Kidney (tissue), 14 donors: Measurements from ENCODE around the gene PKHD1. TPM values are rescaled to one million over a fixed set of nuclear protein-coding genes. Genes with fewer than 3 reads are reported as not detected.

Experiments used
- DNase-seq, 5 donors: peaks; one replicate each; pipeline ENCODE4 v3.0.0-alpha.2; 2013 to 2020
- FAIRE-seq: peaks from 2 replicates; lab custom pipeline; 2012; peaks lifted over from hg19 to GRCh38; lab: Jason Lieb, UNC
- H3K27ac ChIP-seq, 2 donors: one replicate each; pipeline ENCODE4 v1.7.0; 2013; ENCODE audit warnings: low read depth in 2 of 2, low read length in 2 of 2, inconsistent platforms in 1 of 2
- H3K27me3 ChIP-seq: one replicate; pipeline ENCODE4 v1.7.1; 2013; ENCODE audit warnings: low read length, inconsistent platforms; ENCODE audit not compliant: control insufficient read depth, insufficient read depth
- H3K36me3 ChIP-seq, 3 donors: one replicate each; pipeline versions ENCODE4 v1.7.0 to v1.7.1; 2013; ENCODE audit warnings: low read length in 3 of 3, control low read depth in 1 of 3, inconsistent platforms in 1 of 3; ENCODE audit not compliant: insufficient read depth in 3 of 3, control insufficient read depth in 2 of 3
- H3K4me1 ChIP-seq, 3 donors: one replicate each; pipeline versions ENCODE4 v1.7.0 to v1.7.1; 2013; ENCODE audit warnings: low read length in 3 of 3, inconsistent platforms in 1 of 3, low read depth in 1 of 3; ENCODE audit not compliant: control insufficient read depth in 2 of 3, insufficient read depth in 2 of 3
- H3K4me3 ChIP-seq, 3 donors: one replicate each; pipeline versions ENCODE4 v1.7.0 to v1.8.1; 2013; ENCODE audit warnings: low read length in 3 of 3, control low read depth in 1 of 3, inconsistent platforms in 1 of 3
- H3K9ac ChIP-seq, 3 donors: one replicate each; pipeline versions ENCODE4 v1.7.0 to v1.7.1; 2013; ENCODE audit warnings: low read length in 3 of 3, control low read depth in 1 of 3, inconsistent platforms in 1 of 3
- H3K9me3 ChIP-seq, 3 donors: one replicate each; pipeline versions ENCODE4 v1.7.0 to v1.7.1; 2013; ENCODE audit warnings: low read length in 3 of 3, control low read depth in 1 of 3, inconsistent platforms in 1 of 3; ENCODE audit not compliant: control insufficient read depth in 2 of 3, insufficient read depth in 1 of 3
- CTCF ChIP-seq: IDR thresholded peaks from 3 replicates; pipeline ENCODE4 v1.5.1; 2012; ENCODE audit warnings: mild to moderate bottlenecking, moderate library complexity, borderline replicate concordance; ENCODE audit not compliant: insufficient read depth; ENCODE audit errors: extremely low read depth
- intact Hi-C: fragments of 100-400 bp; cut with DNase I; formaldehyde crosslinking; loops from one replicate; pipeline ENCODE4 v1.11.1; 2022
- polyA plus RNA-seq: library from polyadenylated mRNA; stranded (reverse); fragments of 350-450 nt; fragmentation: Illumina TruSeq; extraction: RNeasy Lipid Tissue Mini Kit (QIAGEN cat#74804); gene quantifications from one replicate; pipeline ENCODE4 v1.2.3, GENCODE V29; 2014; ENCODE audit warnings: low read depth, low replicate concordance; ENCODE audit not compliant: insufficient read depth
- total RNA-seq: library from RNA; stranded (reverse); fragmentation: NEBNext Ultra II Directional; extraction: Animal tissue kit (Norgen Biotek cat#: 25700); gene quantifications from one replicate; pipeline ENCODE4 v1.2.1, GENCODE V29; 2021
- donor health status: control.
- donor health status: control.
- donor health status: control.
- donor health status: control.
- donor health status: control.
- donor health status: DM: yes; HTN: yes; CAD: no.
- donor health status: Normal renal cell carcinoma (clear cell type).

The PKHD1 gene
- total and polyA plus RNA-seq, 2 donors from 2014 or later, result 6.0 to 77.5 TPM

GRCh38 chr6:51594981-51595380 lies 492.4 kb downstream of the PKHD1 start:
- intact Hi-C loops, result no loop called here
- FAIRE-seq, result no peak
- H3K4me1 ChIP-seq, result no peaks in the 10 kb centered on the region

GRCh38 chr6:51585264-51585663 lies 502.1 kb downstream of the PKHD1 start:
- Histone ChIP-seq H3K4me1 (no peaks in the 10 kb centered on the region), H3K36me3 (no peaks in the 10 kb centered on the region), H3K27ac (no peak overlapping the region), H3K4me3 (no peak overlapping the region), H3K9me3 (no peaks in the 10 kb centered on the region), H3K9ac (no peak overlapping the region), H3K27me3 (no peaks in the 10 kb centered on the region)
- TF ChIP-seq CTCF, result no peak
- FAIRE-seq (no peak), DNase-seq (no peak)
- intact Hi-C loops, result no loop called here

More at GRCh38 chr6:51594981-51595380, 492.4 kb downstream of the PKHD1 start:
- no peak overlapping the region for H3K9ac ChIP-seq
- no peak for DNase-seq
- H3K36me3 ChIP-seq, result no peaks in the 10 kb centered on the region
- TF ChIP-seq CTCF, result no peak
- H3K9me3 ChIP-seq, result no peaks in the 10 kb centered on the region
- H3K27me3 ChIP-seq, result no peaks in the 10 kb centered on the region
- no peak overlapping the region for H3K27ac ChIP-seq
- H3K4me3 ChIP-seq, result no peak overlapping the region

- Histone ChIP-seq H3K4me1 (no peaks in the 10 kb centered on the region), H3K27ac (no peak overlapping the region), H3K27me3 (no peaks in the 10 kb centered on the region), H3K4me3 (no peak overlapping the region), H3K36me3 (no peaks in the 10 kb centered on the region), H3K9ac (no peak overlapping the region), H3K9me3 (no peaks in the 10 kb centered on the region)
- TF ChIP-seq CTCF, result no peak
- intact Hi-C loops, result no loop called here
- no peak for DNase-seq
- FAIRE-seq, result no peak
Observed at GRCh38 chr6:51584163-51584562, 503.2 kb downstream of the PKHD1 start.

- Histone ChIP-seq H3K9ac (no peak overlapping the region), H3K4me3 (no peak overlapping the region), H3K27ac (no peak overlapping the region), H3K9me3 (no peaks in the 10 kb centered on the region), H3K36me3 (no peaks in the 10 kb centered on the region), H3K27me3 (no peaks in the 10 kb centered on the region), H3K4me1 (no peaks in the 10 kb centered on the region)
- intact Hi-C loops, result no loop called here
- FAIRE-seq (no peak), DNase-seq (peak in 1 of 5 donors; percentile 46)
- no peak for TF ChIP-seq CTCF
Observed at GRCh38 chr6:51578994-51579393, 508.4 kb downstream of the PKHD1 start.
